ENCODE measurements around the gene PDIA5. TPM values are rescaled to one million over a fixed set of nuclear protein-coding genes. Genes with fewer than 3 reads are reported as not detected.
A peak's percentile ranks its signal among the peaks of the same experiment; 100 is the strongest.

PDIA5 gene
- total RNA-seq, 1 experiment from 2014 or later, result 16.1 TPM

DNA sequence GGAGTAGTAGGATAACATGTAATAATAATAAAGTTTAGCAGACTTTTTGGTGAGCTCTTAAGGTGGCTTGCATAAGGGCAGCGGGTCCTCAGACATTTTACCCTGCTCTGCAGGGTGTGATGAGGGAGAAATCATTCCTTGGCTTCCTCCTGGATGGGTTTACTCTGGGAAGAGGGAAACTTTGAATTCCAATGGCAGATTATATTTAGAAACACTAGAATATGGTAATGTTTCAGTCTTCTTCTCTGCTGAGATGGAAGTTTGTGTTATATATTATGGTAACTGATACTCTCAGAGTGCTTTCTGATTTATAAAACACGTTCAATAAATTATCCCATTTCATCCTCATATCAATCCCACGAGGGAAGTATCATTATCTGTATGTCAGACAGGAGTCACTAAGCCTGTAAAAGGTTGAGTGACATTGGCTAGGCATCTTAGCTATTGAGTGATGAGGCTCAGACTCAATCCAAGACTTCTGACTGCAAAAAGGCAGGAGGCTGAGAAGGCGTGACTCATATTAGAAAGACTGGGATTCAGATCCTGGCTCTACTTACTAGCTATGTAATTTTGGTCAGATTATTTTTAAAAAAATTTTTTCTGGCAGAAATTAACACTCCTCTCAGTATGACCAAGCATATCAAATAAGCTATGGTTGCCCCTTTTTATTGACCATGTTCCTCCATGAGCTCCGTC is 19.3 kb downstream of the PDIA5 start:
- Histone ChIP-seq H3K36me3 (no peaks in the 10 kb centered on the region), H3K4me3 (no peak overlapping the region), H3K27me3 (no peaks in the 10 kb centered on the region), H3K4me1 (peaks cover 52% of the 10 kb centered on the region), H3K9me3 (replicated peaks) (no peaks in the 10 kb centered on the region), H3K27ac (peak overlapping the region; percentile 58)
- DNase-seq, result no peak

DNA sequence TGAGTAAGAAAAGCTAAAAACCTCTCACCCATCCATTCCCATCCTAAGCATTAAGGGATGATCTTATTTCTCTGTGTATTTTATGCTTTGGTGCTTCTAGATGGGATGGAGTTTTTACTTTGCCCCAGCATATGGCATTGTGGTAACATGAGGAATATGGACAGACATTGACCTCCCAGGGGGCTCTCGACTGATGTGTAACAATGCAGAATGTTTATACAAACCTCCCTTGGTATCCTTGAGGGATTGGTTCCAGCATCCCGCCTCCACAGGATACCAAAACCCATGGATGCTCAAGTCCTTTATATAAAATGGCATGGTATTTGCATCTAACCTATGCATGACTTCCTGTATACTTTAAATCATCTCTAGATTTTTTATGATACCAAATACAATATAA is 21.6 kb downstream of the PDIA5 start:
- no peaks in the 10 kb centered on the region for H3K27me3 ChIP-seq
- H3K27ac ChIP-seq, result no peak overlapping the region
- no peak overlapping the region for H3K4me3 ChIP-seq
- DNase-seq, result no peak
- H3K36me3 ChIP-seq, result peaks cover 8% of the 10 kb centered on the region
- H3K4me1 ChIP-seq, result peaks cover 59% of the 10 kb centered on the region
- H3K9me3 ChIP-seq (replicated peaks), result no peaks in the 10 kb centered on the region

DNA sequence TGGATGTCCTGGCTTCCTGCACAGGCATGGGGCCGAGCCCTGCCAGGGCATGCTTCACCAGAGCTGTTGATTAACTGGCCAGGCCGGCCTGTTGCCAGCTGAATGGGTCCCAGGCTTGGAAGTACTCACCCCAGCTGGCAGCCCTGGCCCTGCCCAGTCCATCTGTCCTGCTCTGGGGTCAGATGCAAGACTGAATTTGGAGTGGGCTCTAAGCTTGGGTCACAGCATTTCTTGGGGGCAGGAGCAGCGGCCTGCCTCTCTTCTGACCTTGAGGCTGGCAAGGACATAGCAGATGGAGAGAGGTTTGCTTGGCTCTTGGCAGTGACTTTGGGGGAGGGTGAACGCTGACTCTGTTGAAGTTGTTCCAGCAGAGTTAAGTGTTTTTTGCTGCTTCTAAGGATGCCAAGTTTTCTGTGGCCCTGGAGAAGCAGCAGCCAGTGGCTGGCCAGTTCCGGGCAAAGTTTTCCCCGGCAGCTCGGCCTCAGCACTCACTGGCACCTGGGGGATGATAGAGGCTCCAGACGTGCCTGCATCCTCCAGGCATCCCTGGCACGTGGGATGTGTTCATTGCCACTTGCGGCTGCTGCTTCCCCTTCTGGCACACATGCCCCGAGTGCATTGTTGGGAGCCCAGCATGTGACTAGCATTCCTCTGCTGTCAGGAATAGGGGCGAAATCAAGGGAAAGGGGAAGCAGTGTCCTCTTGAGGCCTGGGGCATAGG is 22.9 kb downstream of the PDIA5 start:
- H3K4me3 ChIP-seq, result no peak overlapping the region

DNA sequence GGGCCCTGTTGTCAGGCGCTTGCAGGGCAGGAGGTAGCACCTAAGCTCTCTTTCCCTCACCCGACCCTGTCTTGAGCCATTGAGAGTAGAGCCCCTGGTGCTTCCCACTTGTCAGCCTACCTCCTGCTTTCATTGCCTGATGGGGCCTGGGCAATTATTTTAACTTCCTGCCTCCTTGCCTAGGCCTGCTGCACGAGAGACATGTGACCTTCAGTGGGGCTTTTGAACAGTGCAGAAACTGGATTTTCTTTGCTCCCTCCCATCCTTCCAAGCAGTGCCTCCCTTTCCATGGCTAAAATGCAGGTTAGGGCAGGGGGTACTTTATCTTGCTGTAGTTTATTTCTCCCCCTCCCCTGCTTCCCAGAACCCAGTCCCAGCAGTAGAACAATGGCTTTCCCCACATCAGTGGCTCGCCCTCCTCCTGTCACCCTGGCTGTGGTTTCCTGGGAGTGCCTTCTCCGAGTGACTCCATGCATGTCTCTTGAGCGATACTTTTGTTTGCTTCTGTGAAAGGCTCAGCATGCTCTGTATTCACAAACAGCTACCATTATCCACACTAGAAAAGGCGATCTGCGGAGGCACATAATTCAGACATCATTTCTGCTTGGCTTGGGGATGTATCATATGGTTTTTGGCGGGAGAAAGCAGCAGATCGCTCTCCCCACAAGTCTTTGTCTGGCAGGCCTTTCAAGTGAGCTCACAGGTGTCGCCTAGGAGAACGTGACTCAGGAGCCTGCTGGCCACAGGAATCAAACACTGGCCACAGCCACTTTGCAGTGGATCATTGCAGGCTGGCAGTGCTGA is 24.1 kb downstream of the PDIA5 start:
- Histone ChIP-seq H3K27me3 (no peaks in the 10 kb centered on the region), H3K27ac (no peak overlapping the region), H3K9me3 (replicated peaks) (no peaks in the 10 kb centered on the region), H3K4me1 (peaks cover 42% of the 10 kb centered on the region), H3K4me3 (no peak overlapping the region), H3K36me3 (peaks cover 12% of the 10 kb centered on the region)
- DNase-seq, result no peak

More for the DNA sequence above, 22.9 kb downstream of the PDIA5 start:
- DNase-seq, result no peak
- H3K36me3 ChIP-seq, result peaks cover 12% of the 10 kb centered on the region
- H3K27me3 ChIP-seq, result no peaks in the 10 kb centered on the region
- no peaks in the 10 kb centered on the region for H3K9me3 ChIP-seq (replicated peaks)
- no peak overlapping the region for H3K27ac ChIP-seq
- peaks cover 53% of the 10 kb centered on the region for H3K4me1 ChIP-seq

DNA sequence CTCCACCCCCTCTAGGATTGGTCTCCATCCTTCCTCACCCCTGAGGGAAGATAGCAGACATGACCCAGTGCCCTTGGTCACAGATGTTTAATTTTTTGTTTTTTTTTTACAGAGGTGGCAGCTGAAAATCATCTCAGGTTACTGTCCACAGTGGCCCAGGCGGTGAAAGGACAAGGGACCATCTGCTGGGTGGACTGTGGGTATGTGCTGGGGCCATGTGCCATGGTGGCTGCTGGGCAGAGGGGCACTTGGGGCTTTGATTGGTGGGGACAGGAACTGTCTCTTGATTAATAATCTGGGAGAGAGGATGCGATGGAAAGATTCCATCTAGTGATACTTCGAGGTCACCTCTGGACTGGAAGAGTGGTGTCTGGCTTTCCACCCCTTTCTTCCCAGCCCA is 25.4 kb downstream of the PDIA5 start:
- peak overlapping the region; percentile 40 for H3K27ac ChIP-seq
- H3K4me1 ChIP-seq, result peaks cover 30% of the 10 kb centered on the region
- DNase-seq, result peak in 1 of 2 experiments; percentile 52
- H3K9me3 ChIP-seq (replicated peaks), result no peaks in the 10 kb centered on the region
- H3K27me3 ChIP-seq, result no peaks in the 10 kb centered on the region
- peaks cover 12% of the 10 kb centered on the region for H3K36me3 ChIP-seq
- no peak overlapping the region for H3K4me3 ChIP-seq

DNA sequence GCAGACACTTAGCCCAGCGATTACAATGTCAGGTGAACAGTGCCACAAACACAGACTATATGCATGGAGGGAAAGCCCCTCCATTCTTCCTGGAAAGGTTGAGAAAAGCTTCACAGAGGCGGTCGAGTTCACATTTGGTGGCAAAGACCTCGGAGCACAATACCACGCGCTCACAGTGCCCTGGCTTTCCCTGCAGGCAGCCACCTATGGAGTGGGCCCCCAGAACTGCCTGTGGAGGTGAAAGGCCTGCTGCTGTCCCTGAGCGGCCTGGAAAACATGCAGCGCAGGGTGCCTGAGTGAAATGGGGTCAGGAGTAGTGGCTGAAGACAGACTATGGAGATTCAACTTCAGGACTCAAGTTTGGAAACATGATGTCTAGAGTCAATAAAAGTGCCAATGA is 26.9 kb downstream of the PDIA5 start:
- Histone ChIP-seq H3K27me3 (no peaks in the 10 kb centered on the region), H3K9me3 (replicated peaks) (no peaks in the 10 kb centered on the region)

DNA sequence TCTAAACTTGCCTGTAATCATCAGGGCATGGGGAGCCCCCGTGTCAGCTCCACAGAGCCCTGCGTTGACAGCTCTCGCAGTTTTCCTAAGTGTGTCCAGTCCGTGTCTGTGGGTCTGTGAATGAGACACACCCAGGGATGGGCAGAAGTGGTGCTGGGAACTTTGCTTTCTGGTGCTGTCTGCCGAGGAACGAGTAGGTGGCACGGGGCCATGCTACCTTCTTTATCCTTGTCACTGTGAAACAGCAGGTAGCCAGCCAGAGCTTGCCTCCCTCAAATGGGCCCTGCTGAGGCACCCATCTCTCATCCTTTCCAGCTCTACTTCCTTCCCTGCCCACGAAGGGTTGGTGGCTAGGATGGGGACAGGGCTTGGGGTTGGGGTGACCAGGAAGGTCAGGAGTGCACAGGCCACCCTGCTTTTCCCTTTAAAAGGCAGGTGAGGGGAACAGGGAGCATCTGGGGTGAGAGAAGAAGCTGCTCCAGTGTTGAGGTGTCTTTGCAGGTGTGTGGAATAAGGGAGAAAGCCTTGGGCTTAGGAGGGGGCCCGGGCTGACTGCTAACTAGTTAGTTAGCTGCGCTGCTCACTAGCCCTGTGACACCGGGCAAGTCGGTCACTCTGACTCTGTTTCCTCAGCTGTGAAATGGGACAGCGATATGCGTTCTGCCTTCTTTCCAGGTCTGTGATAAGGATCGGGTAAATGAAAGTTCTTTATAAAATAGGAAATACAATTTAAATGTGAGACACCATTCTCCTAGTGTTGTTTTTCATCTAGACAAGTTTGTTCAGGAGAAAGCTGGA is 27.9 kb downstream of the PDIA5 start:
- peaks cover 40% of the 10 kb centered on the region for H3K4me1 ChIP-seq
- H3K4me3 ChIP-seq, result no peak overlapping the region
- peaks cover 12% of the 10 kb centered on the region for H3K36me3 ChIP-seq
- H3K27ac ChIP-seq, result no peak overlapping the region
- H3K27me3 ChIP-seq, result no peaks in the 10 kb centered on the region
- DNase-seq, result no peak
- H3K9me3 ChIP-seq (replicated peaks), result no peaks in the 10 kb centered on the region

More for the DNA sequence above, 26.9 kb downstream of the PDIA5 start:
- H3K36me3 ChIP-seq, result peaks cover 12% of the 10 kb centered on the region
- peaks cover 30% of the 10 kb centered on the region for H3K4me1 ChIP-seq
- no peak overlapping the region for H3K27ac ChIP-seq
- DNase-seq, result no peak
- no peak overlapping the region for H3K4me3 ChIP-seq

DNA sequence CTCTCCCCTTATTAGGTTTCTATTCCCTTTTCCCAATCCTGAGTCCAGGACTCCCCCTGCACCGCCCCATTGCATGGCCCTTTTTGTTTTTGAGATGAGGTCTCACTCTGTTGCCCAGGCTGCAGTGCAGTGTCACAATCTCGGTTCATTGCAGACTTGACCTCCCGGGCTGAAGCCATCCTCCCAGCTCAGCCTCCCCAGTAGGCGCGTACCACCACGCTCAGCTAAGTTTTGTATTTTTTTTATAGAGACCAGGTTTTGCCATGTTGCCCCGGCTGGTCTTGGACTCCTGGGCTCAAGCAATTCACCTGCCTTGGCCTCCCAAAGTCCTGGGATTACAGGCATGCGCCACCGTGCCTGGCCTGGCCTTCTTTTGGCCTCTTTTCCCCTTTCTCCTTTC is 29.3 kb downstream of the PDIA5 start:
- no peaks in the 10 kb centered on the region for H3K27me3 ChIP-seq
- peaks cover 47% of the 10 kb centered on the region for H3K4me1 ChIP-seq
- no peak overlapping the region for H3K27ac ChIP-seq
- peaks cover 12% of the 10 kb centered on the region for H3K36me3 ChIP-seq
- H3K9me3 ChIP-seq (replicated peaks), result no peaks in the 10 kb centered on the region
- no peak for DNase-seq
- H3K4me3 ChIP-seq, result no peak overlapping the region

DNA sequence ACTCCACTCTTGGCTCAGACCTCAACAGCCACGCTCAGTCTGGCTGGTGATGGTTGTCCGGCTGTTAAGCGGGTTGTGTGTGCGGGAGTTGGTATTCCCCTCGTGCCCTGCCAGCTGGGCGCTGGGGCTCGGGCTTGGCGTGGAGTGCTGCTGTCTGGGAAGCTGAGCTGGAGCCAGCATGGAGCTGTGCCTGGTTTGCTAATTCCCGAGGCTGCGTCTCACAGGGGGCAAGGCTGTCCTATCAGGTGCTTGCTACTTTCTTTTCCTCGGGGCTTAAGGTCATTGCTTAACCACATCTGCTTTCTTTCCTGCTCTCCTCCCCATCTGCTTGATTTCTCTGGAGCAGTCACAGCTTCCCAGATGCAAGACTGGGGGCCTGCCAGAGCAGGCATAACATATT is 29.9 kb downstream of the PDIA5 start:
- H3K4me1 ChIP-seq, result peaks cover 44% of the 10 kb centered on the region
- H3K4me3 ChIP-seq, result no peak overlapping the region
- H3K36me3 ChIP-seq, result peaks cover 12% of the 10 kb centered on the region
- no peaks in the 10 kb centered on the region for H3K9me3 ChIP-seq (replicated peaks)
- no peak for DNase-seq
- H3K27ac ChIP-seq, result no peak overlapping the region
- H3K27me3 ChIP-seq, result no peaks in the 10 kb centered on the region

DNA sequence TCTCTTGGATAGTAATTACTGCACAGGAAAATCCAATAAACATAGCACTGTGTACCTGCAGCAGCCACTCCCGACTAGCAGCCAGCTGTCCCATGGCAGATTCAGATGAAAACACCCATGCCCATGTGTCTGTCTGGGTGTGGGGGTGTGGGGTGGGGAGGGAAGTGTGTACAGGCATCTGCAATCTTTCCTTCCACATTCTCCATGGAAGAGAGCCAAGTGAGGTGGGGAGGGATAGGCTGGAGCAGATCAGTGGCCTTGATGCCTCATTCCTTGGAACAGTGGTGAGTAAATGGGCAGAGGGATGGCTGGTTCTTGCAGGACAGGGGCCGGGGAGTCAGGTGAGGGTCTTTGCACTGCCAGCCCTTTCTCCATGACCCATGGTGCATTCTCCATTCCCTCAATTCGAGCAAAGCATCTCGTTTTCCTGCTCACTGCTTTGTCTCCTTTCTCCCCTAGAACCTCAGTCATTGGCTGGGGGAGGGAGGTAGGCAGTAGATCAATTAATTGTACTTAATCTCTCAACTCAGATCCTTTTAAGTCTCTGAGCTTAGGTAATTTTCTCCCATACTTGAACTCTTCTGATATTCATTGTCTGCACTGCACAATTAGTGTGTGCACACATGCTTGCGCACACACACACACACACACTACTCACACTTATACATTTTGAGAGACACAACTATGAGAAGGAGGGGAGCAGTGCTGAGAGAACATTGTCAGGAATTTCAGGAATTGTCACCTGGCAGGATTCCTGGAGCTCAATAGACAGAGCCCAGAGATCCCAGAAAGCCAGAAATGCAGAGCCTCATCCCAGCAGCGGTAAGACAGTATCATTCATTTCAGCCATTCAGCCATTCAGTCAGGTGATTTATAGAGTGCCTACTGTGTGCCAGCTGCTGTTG is 31.9 kb downstream of the PDIA5 start:
- H3K27me3 ChIP-seq, result no peaks in the 10 kb centered on the region
- no peak overlapping the region for H3K4me3 ChIP-seq
- no peaks in the 10 kb centered on the region for H3K9me3 ChIP-seq (replicated peaks)
- H3K4me1 ChIP-seq, result peaks cover 43% of the 10 kb centered on the region
- peak overlapping the region; percentile 91 for H3K27ac ChIP-seq
- DNase-seq, result no peak
- H3K36me3 ChIP-seq, result peaks cover 10% of the 10 kb centered on the region

DNA sequence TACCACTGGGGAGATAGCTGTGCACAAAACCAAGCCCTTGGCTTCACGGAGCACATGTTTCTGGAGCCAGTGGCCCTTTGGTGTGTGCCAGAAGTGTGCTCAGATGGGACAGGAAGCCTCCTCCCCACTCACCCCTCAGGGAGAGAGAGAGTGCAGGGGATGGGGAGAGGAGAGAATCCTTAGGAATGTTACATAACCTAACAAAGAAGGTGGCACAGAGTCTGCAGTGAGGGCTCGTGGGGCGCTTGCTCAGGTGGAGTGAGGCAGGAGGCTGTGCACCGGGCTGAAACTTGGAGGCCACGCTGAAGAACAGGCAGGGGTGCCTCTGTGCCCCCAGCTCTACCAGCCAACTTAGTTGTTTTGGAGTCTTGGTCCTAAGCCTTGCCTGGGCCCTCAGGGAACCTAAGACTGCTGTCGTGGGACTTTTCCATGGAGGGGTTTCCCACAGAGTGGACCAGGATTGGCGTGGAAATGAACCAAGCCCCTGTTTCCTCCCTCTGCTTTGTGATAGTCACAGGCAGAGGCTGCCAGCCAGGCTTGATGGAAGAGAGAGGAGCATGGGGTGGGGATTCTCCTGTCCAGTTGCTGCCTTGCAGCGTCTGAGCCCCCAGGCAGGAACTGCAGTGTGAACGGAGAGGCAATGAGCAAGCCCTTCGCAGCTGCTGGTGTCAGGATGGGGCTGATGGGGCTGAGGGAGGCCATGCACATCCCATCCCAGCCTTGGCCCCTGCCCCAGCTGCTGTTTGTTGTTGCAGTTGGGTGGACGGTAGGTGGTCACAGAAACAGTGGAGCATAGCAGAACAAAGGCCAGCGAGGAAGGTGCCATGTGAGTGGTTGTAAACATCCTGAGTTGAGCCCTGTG is 32.7 kb downstream of the PDIA5 start:
- Histone ChIP-seq H3K27ac (peak overlapping the region; percentile 91), H3K4me1 (peaks cover 52% of the 10 kb centered on the region)

DNA sequence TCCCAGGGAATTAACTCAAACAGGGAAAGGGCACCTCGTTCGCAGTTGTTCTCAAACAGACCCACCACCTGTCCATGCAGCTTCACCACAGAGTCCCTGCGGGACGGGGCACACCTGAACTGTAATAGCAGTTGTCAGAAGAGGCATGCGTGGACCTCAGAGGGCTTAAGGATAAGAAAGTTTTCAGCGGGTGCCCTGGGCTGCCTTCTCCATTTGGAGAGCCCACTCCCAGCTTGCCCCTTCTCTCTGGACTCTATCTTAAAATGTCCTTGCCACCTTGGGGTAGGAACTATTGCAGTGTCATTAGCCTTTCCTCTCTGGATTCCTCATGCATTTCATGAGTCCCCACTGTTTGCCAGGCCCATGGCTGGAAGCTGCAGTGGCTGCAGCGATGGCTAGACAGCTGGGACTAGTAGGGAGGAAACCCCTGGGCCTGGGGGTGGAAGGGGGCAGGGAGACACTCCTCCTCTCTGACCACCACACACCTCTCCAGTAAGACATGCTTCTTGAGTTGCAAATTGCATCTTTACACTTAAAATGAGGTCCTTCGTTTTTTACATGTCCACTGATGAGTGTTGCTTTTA is 33.5 kb downstream of the PDIA5 start:
- Histone ChIP-seq H3K36me3 (peaks cover 8% of the 10 kb centered on the region; the same call in 1 of the 2 replicates), H3K27me3 (no peaks in the 10 kb centered on the region), H3K4me3 (no peak overlapping the region), H3K9me3 (replicated peaks) (no peaks in the 10 kb centered on the region), H3K4me1 (peaks cover 55% of the 10 kb centered on the region), H3K27ac (peak overlapping the region; percentile 91)
- DNase-seq, result peak in 1 of 2 experiments; percentile 51

More for the DNA sequence above, 32.7 kb downstream of the PDIA5 start:
- no peaks in the 10 kb centered on the region for H3K27me3 ChIP-seq
- no peaks in the 10 kb centered on the region for H3K9me3 ChIP-seq (replicated peaks)
- DNase-seq, result peak; percentile 96
- H3K4me3 ChIP-seq, result no peak overlapping the region
- peaks cover 8% of the 10 kb centered on the region; the same call in 1 of the 2 replicates for H3K36me3 ChIP-seq
